Neural progenitor cell (in vitro differentiated cells): ENCODE data around the gene TNIK.

Experiments
- EZH2 ChIP-seq: fragments of 200-600 bp; sonication (generic); IDR thresholded peaks from 2 replicates; pipeline ENCODE4 v1.6.1; 2017; ENCODE audit warnings: antibody characterized with exemption, mild to moderate bottlenecking, moderate library complexity
- EZH2phosphoT487 ChIP-seq: fragments of 200-600 bp; sonication (generic); IDR thresholded peaks from 2 replicates; pipeline ENCODE4 v1.6.1; 2017; ENCODE audit warnings: antibody characterized with exemption
- TF ChIP-seq, protein P1 (sequence below): fragments of 200-600 bp; sonication (generic); IDR thresholded peaks from 2 replicates; pipeline ENCODE4 v1.5.1; 2017; ENCODE audit warnings: antibody characterized with exemption, mild to moderate bottlenecking

DNA sequence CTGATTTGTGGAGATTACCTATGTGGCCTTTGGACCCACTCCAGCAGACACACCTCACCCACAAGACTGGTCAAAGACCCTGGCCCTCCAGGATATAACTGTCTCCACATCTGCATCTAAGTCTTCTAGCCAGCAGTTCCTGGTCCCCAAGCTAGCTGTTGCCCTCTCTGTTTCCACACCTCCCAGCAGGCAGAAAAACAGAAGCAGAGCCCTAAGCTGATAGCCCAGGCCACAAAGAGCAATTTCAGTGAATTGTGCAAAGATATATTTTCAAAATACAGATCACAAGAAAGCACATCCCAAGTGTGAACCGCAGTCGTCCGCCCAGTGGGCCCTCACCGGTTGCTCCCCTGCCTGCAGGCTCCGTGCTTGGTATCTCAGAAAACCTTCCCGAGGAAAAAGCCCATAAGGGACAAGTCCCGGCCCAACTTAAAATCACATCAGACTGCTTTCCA lies 2.6 kb downstream of the TNIK start:
- TF ChIP-seq, protein P1, sequence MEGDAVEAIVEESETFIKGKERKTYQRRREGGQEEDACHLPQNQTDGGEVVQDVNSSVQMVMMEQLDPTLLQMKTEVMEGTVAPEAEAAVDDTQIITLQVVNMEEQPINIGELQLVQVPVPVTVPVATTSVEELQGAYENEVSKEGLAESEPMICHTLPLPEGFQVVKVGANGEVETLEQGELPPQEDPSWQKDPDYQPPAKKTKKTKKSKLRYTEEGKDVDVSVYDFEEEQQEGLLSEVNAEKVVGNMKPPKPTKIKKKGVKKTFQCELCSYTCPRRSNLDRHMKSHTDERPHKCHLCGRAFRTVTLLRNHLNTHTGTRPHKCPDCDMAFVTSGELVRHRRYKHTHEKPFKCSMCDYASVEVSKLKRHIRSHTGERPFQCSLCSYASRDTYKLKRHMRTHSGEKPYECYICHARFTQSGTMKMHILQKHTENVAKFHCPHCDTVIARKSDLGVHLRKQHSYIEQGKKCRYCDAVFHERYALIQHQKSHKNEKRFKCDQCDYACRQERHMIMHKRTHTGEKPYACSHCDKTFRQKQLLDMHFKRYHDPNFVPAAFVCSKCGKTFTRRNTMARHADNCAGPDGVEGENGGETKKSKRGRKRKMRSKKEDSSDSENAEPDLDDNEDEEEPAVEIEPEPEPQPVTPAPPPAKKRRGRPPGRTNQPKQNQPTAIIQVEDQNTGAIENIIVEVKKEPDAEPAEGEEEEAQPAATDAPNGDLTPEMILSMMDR: no peak
- TF ChIP-seq EZH2: no peak
- no peak for TF ChIP-seq EZH2phosphoT487
